PFSK-1 (cell line): ENCODE data around the gene CISTR.

Experiments
- FOXP2 ChIP-seq: optimal IDR thresholded peaks from 2 replicates; pipeline ENCODE3; 2011; ENCODE audit warnings: borderline replicate concordance, control low read depth, inconsistent platforms; ENCODE audit not compliant: insufficient read depth; ENCODE audit errors: extremely low read length, extremely low read depth
- POLR2AphosphoS5 ChIP-seq: IDR thresholded peaks from 2 replicates; pipeline ENCODE4 v1.6.1; 2012; ENCODE audit warnings: low read depth, mild to moderate bottlenecking, control low read depth, low read length, moderate library complexity
- REST ChIP-seq, 2 experiments: IDR thresholded peaks; 2 replicates each; pipeline versions ENCODE4 v1.6.1 to v1.8.0; 2011 to 2012; ENCODE audit warnings: low read depth in 2 of 2, low read length in 2 of 2, control low read depth in 1 of 2, inconsistent platforms in 1 of 2, mild to moderate bottlenecking in 1 of 2, moderate library complexity in 1 of 2; ENCODE audit not compliant: insufficient read depth in 1 of 2
- SIN3A ChIP-seq: IDR thresholded peaks from 2 replicates; pipeline ENCODE4 v1.6.1; 2012; ENCODE audit warnings: mild to moderate bottlenecking, low read length, moderate library complexity, borderline replicate concordance; ENCODE audit not compliant: insufficient read depth
- TAF1 ChIP-seq: IDR thresholded peaks from 2 replicates; pipeline ENCODE4 v1.6.1; 2012; ENCODE audit warnings: low read length, control low read depth, borderline replicate concordance; ENCODE audit not compliant: insufficient read depth

Gene CISTR

DNA sequence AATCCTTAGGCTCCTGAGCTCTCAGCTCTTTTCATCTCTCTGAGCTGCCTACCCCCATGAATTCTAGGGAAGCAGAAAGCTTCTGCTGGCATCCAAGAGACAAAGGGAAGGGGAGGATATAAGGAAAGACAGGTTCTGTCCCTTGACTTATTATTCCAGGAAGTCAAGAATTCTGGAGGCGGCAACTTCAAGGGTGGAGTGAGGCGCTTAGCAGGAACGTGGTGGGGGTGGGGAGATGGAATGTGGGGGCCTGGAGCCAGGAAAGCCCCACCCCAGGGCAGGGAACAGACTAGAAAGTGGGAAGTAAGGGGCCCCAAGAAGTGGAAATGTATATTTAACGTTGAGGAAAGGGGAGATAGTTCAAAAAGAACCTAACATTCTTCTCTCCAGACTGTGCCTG is 26.0 kb downstream of the CISTR start:
- TF ChIP-seq FOXP2 (no peak), REST (IDR thresholded peaks at IDR 0.05; ENCODE audit: insufficient read depth in 1 of 2, low read depth in 2 of 2, low read length in 2 of 2) (no peak), POLR2AphosphoS5 (no peak), TAF1 (no peak), SIN3A (no peak)

GRCh38 chr12:53722450-53723041 is 29.2 kb downstream of the CISTR start:
- TF ChIP-seq SIN3A = no peak
- no peak for TF ChIP-seq REST (IDR thresholded peaks at IDR 0.05; ENCODE audit: insufficient read depth in 1 of 2, low read depth in 2 of 2, low read length in 2 of 2)
- TF ChIP-seq FOXP2 = no peak
- no peak for TF ChIP-seq POLR2AphosphoS5
- no peak for TF ChIP-seq TAF1

DNA sequence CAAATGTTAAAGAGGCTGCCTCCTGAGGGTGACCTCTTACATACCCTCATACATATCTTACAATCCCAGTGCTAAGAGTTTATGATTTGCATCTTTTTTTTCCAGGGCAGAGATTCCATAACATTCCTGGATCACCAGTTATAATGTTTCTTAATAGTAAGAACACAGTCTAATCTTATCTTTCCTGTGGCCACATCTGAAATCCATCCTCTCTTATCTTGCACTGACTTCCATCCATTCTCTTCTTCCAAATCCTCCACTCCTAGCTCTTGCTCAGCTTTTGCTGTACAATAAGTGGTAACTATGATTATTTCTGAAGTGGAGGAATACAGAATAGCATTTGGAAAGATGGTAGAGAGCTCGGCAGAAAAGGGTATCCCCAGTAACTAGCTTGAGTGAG is 30.8 kb downstream of the CISTR start:
- no peak for TF ChIP-seq REST (IDR thresholded peaks at IDR 0.05; ENCODE audit: insufficient read depth in 1 of 2, low read depth in 2 of 2, low read length in 2 of 2)
- no peak for TF ChIP-seq POLR2AphosphoS5
- TF ChIP-seq FOXP2 = no peak
- no peak for TF ChIP-seq TAF1
- TF ChIP-seq SIN3A = no peak

DNA sequence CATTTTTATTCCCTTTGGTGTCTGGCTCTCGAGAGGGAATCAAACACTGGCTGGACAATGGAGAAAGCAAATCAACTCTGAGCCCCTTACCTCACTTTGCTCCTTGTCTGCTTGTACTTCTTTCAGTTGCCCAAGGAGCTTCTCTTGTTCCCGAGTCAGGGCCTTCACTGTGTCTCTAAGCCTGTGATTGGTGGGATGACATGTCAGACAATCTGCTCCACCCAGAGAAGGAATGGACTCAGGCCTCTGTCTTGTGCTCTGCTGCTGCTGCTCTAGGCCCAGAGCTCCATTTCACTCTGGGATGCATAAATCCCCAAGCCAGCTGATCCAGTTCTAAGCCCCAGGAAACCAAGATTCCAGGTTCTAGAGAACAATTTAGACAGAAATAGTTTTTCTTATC is 32.1 kb downstream of the CISTR start:
- TF ChIP-seq REST (IDR thresholded peaks at IDR 0.05; ENCODE audit: insufficient read depth in 1 of 2, low read depth in 2 of 2, low read length in 2 of 2) (no peak), SIN3A (no peak), POLR2AphosphoS5 (no peak), TAF1 (no peak), FOXP2 (no peak)

DNA sequence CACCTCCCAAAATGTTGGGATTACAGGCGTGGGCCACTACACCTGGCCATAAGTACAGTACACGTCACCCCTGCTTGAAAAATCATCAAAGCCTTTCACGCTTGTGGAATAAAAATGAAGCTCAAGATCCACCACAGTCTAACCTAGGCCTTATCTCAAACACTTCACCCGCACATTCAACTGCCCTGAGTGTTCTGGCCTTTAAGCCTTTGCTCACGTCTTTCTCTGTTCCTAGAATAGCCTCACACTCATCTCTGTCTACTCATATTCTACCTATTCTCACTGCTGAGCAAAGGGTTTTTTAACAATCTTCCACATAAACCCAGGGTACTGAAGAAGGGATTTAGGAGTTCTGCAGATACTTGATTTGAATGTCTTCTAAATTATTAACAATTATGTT is 34.5 kb downstream of the CISTR start:
- TF ChIP-seq SIN3A = no peak
- TF ChIP-seq POLR2AphosphoS5 = no peak
